Thyroid gland (tissue), 4 donors: Measurements from ENCODE around the gene GUF1. TPM values are rescaled to one million over a fixed set of nuclear protein-coding genes. Genes with fewer than 3 reads are reported as not detected.

Source experiments
- DNase-seq, 2 donors: peaks; one replicate each; pipeline ENCODE4 v3.0.0-alpha.2; 2019
- H3K27ac ChIP-seq, 3 donors: fragments of 200-600 bp; sonication (generic); 1 replicate in 2 of 3; 2 replicates in 1 of 3; pipeline ENCODE4 v1.5.1; 2016 to 2019; ENCODE audit warnings: mild to moderate bottlenecking in 1 of 3, moderate library complexity in 1 of 3
- H3K27me3 ChIP-seq: fragments of 200-600 bp; sonication (generic); one replicate; pipeline ENCODE4 v1.5.1; 2019
- H3K36me3 ChIP-seq, 2 donors: fragments of 200-600 bp; sonication (generic); one replicate each; pipeline ENCODE4 v1.5.1; 2016 to 2019
- H3K4me1 ChIP-seq, 2 donors: fragments of 200-600 bp; sonication (generic); one replicate each; pipeline ENCODE4 v1.5.1; 2017 to 2019
- H3K4me3 ChIP-seq, 3 donors: fragments of 200-600 bp; sonication (generic); replicated peaks in 1 of 3; 1 replicate in 2 of 3; 2 replicates in 1 of 3; pipeline ENCODE4 v1.5.1; 2016; ENCODE audit warnings: mild to moderate bottlenecking in 1 of 3
- H3K9me3 ChIP-seq: fragments of 200-600 bp; sonication (generic); one replicate; pipeline ENCODE4 v1.5.1; 2017
- POLR2A ChIP-seq, 2 donors: fragments of 450-650 bp; IDR thresholded peaks; one replicate each; pipeline ENCODE4 v1.6.1; 2017; ENCODE audit warnings: antibody characterized with exemption in 2 of 2, mild to moderate bottlenecking in 2 of 2, moderate library complexity in 1 of 2
- whole genome bisulfite sequencing, 2 donors: methylation state at CpG; one replicate each; pipeline ENCODE4 v1.1.5; 2017; 5-methylcytosine and 5-hydroxymethylcytosine counted together
- intact Hi-C: fragments of 100-400 bp; cut with DNase I; formaldehyde crosslinking; loops from one replicate; pipeline ENCODE4 v1.15.1; 2023
- total RNA-seq, 4 donors: library from RNA; depleted of rRNA; stranded (reverse); fragments of >200 nt; gene quantifications; one replicate each; pipeline ENCODE4 v1.2.3, GENCODE V29; 2016
- TF ChIP-seq, protein P1 (sequence below), 6 experiments: fragments of 200-600 bp in 3 of 6; fragments of 450-650 bp in 3 of 6; sonication (generic) in 3 of 6; IDR thresholded peaks; one replicate each; pipeline ENCODE4 v1.5.1; 2016 to 2019; ENCODE audit warnings: antibody characterized with exemption in 6 of 6, mild to moderate bottlenecking in 2 of 6, inconsistent platforms in 1 of 6, moderate library complexity in 1 of 6

GUF1 gene
- total RNA-seq, 4 donors from 2014 or later, result 20.8 to 33.7 (median 27.3) TPM

DNA sequence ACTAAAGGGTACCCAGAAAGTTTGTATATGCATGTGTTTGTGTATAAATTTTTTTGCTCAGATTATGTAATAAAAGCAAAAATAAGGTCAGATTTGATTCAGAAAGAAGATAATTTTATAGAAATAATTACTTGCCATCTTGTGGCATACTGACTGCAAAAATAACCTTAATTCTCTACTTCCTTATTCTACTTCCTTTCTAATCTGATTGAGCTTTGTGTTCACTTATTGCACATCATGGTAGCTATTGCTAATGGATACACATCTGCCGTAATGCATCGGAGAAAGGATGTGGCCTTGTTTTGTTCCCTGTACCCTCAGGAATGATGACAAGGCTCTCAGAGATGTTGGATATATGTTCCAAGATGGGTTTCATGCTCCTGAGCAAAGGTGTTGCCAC is 58.7 kb downstream of the GUF1 start:
- no peak for DNase-seq
- intact Hi-C loops, result no loop called here
- TF ChIP-seq POLR2A (IDR thresholded peaks at IDR 0.05), result no peak
- TF ChIP-seq, protein P1, sequence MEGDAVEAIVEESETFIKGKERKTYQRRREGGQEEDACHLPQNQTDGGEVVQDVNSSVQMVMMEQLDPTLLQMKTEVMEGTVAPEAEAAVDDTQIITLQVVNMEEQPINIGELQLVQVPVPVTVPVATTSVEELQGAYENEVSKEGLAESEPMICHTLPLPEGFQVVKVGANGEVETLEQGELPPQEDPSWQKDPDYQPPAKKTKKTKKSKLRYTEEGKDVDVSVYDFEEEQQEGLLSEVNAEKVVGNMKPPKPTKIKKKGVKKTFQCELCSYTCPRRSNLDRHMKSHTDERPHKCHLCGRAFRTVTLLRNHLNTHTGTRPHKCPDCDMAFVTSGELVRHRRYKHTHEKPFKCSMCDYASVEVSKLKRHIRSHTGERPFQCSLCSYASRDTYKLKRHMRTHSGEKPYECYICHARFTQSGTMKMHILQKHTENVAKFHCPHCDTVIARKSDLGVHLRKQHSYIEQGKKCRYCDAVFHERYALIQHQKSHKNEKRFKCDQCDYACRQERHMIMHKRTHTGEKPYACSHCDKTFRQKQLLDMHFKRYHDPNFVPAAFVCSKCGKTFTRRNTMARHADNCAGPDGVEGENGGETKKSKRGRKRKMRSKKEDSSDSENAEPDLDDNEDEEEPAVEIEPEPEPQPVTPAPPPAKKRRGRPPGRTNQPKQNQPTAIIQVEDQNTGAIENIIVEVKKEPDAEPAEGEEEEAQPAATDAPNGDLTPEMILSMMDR (IDR thresholded peaks at IDR 0.05), result no peak

GRCh38 chr4:44738615-44739014 is 60.4 kb downstream of the GUF1 start:
- no peak for DNase-seq
- TF ChIP-seq, protein P1 (IDR thresholded peaks at IDR 0.05), result peak in 2 of 6 experiments; percentile 30 to 32
- no peak for TF ChIP-seq POLR2A (IDR thresholded peaks at IDR 0.05)
- intact Hi-C loops, result no loop called here

More for the DNA sequence above, 58.7 kb downstream of the GUF1 start:
- 94 to 95% methylated on average over 2 of the region's 2 CpGs for WGBS, 2 donors
- H3K4me3 ChIP-seq, result no peak overlapping the region
- H3K4me1 ChIP-seq, result no peaks in the 10 kb centered on the region
- H3K9me3 ChIP-seq, result no peaks in the 10 kb centered on the region
- H3K27ac ChIP-seq, result no peak overlapping the region
- no peaks in the 10 kb centered on the region for H3K36me3 ChIP-seq
- no peaks in the 10 kb centered on the region for H3K27me3 ChIP-seq

DNA sequence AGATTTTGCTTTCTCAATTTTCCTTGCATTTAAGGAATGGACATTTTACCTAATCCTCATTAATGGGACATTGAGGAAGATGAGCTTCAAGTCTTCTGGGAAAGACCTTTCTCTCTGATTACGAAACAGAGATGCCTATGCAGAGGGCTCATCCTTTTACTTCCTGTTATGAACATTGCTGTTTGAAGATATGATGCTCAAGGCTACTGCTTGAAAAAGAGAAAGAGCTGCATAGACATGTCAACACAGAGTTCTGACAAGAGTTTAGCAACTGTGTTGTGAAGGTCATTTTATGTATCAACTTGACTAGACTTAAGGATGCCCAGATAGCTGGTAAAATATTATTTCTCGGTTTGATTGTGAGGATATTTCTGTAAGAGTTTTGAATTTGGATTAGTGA is 62.0 kb downstream of the GUF1 start:
- no peaks in the 10 kb centered on the region for H3K27me3 ChIP-seq
- H3K27ac ChIP-seq, result no peak overlapping the region
- no peak overlapping the region for H3K4me3 ChIP-seq
- DNase-seq, result no peak
- TF ChIP-seq POLR2A (IDR thresholded peaks at IDR 0.05), result no peak
- TF ChIP-seq, protein P1 (IDR thresholded peaks at IDR 0.05), result no peak
- intact Hi-C loops, result no loop called here
- H3K9me3 ChIP-seq, result no peaks in the 10 kb centered on the region
- 84% methylated on average over 2 of the region's 2 CpGs for WGBS, 2 donors
- H3K4me1 ChIP-seq, result no peaks in the 10 kb centered on the region
- H3K36me3 ChIP-seq, result no peaks in the 10 kb centered on the region

More at GRCh38 chr4:44738615-44739014, 60.4 kb downstream of the GUF1 start:
- no peaks in the 10 kb centered on the region for H3K27me3 ChIP-seq
- 34 to 43% methylated on average over 2 of the region's 2 CpGs for WGBS, 2 donors
- no peak overlapping the region for H3K27ac ChIP-seq
- H3K4me1 ChIP-seq, result no peaks in the 10 kb centered on the region
- no peaks in the 10 kb centered on the region for H3K36me3 ChIP-seq
- H3K9me3 ChIP-seq, result no peaks in the 10 kb centered on the region
- no peak overlapping the region for H3K4me3 ChIP-seq

Other genes with a start within 250 kb of the GUF1 start
- 10 to 100 TPM in 3 of 4 donors, 1 to 10 TPM in 1; 5.8 to 16.8 (median 16.0) TPM for gene KCTD8, start 229.6 kb upstream of the GUF1 start, total RNA-seq
- gene YIPF7, start 26.8 kb upstream of the GUF1 start, total RNA-seq, result not detected
- gene GNPDA2, start 48.1 kb downstream of the GUF1 start, total RNA-seq, result 10 to 100 TPM; 24.3 to 32.4 (median 28.7) TPM